A549 treated with AZD9567 at 1 μM for 4 hours (cell line): Measurements from ENCODE around the gene PHOX2B. TPM values are rescaled to one million over a fixed set of nuclear protein-coding genes. Genes with fewer than 3 reads are reported as not detected.

Experiments used
- total RNA-seq: library from RNA; stranded (reverse); fragments of 200-300 nt; extraction: Qiagen RNA extraction; gene quantifications from 5 replicates; pipeline ENCODE4 v1.2.3, GENCODE V29; 2022; ENCODE audit not compliant: insufficient read depth

PHOX2B gene
- total RNA-seq = 0.04 TPM in 1 of 5 replicates, not detected in the others

GRCh38 chr4:41748571-41749475 lies at the start of gene PHOX2B:
TSS of gene PHOX2B (minus strand) at chr4:41748725. CDS start at chr4:41748610, 115 bp downstream.

Other genes starting within 250 kb of the PHOX2B start
- gene LIMCH1, start 210.6 kb downstream of the PHOX2B start, total RNA-seq = 30.8 to 50.9 TPM (median 42.3 TPM) in 5 replicates
- 38.3 to 50.8 TPM (median 48.8 TPM) in 5 replicates for gene TMEM33, start 186.7 kb upstream of the PHOX2B start, total RNA-seq
- gene DCAF4L1, start 233.0 kb upstream of the PHOX2B start, total RNA-seq = 0.07 to 0.28 TPM (median 0.10 TPM) in 4 of 5 replicates, not detected in the other
- gene SLC30A9, start 241.8 kb upstream of the PHOX2B start, total RNA-seq = 23.4 to 39.0 TPM (median 27.4 TPM) in 5 replicates